ENCODE measurements around the gene NUP93. TPM values are rescaled to one million over a fixed set of nuclear protein-coding genes. Genes with fewer than 3 reads are reported as not detected.

Gene NUP93
- total and polyA plus RNA-seq, 11 donors = 21.8 to 49.0 (median 27.8) TPM

DNA sequence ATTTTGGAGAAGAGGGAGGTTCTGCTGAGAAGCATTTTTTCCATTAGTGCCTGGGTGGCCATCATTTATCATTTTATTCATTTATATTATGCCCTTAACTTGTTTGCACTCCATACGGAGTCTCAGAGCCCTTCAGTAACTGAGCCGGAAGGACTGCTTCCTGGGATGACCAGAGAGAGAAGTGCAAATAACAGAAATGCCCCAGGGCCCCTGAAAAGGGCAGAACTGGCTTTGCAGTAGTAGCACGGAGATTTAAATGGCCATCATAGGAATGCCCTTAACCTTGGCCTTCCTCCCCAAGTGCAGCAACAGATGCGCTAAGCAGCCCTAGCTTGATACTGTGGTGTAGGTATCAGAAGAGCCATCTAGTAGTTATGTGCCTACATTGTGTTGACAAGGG lies 58.5 kb downstream of the NUP93 start:
- no peaks in the 10 kb centered on the region for H3K9me3 ChIP-seq
- intact Hi-C loops (cut with DNase I) = loop anchor here in 1 of 10 donors (10.0 kb wide), 1 partner anchor 184 kb away; the partner anchor contains the start of gene MT2A
- no peaks in the 10 kb centered on the region for H3K36me3 ChIP-seq
- ATAC-seq (no peak), DNase-seq (no peak)
- H3K4me3 ChIP-seq = no peak overlapping the region
- no peak for TF ChIP-seq POLR2A (IDR thresholded peaks at IDR 0.05)
- TF ChIP-seq, protein P1, sequence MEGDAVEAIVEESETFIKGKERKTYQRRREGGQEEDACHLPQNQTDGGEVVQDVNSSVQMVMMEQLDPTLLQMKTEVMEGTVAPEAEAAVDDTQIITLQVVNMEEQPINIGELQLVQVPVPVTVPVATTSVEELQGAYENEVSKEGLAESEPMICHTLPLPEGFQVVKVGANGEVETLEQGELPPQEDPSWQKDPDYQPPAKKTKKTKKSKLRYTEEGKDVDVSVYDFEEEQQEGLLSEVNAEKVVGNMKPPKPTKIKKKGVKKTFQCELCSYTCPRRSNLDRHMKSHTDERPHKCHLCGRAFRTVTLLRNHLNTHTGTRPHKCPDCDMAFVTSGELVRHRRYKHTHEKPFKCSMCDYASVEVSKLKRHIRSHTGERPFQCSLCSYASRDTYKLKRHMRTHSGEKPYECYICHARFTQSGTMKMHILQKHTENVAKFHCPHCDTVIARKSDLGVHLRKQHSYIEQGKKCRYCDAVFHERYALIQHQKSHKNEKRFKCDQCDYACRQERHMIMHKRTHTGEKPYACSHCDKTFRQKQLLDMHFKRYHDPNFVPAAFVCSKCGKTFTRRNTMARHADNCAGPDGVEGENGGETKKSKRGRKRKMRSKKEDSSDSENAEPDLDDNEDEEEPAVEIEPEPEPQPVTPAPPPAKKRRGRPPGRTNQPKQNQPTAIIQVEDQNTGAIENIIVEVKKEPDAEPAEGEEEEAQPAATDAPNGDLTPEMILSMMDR (IDR thresholded peaks at IDR 0.05) = no peak
- H3K4me1 ChIP-seq = peaks cover 0 to 4% (median 0%) of the 10 kb centered on the region in 12 donors
- H3K27me3 ChIP-seq = no peaks in the 10 kb centered on the region
- 88 to 97% (median 93%) methylated on average over 4 of the region's 4 CpGs for WGBS, 4 donors
- no peak overlapping the region for H3K27ac ChIP-seq

DNA sequence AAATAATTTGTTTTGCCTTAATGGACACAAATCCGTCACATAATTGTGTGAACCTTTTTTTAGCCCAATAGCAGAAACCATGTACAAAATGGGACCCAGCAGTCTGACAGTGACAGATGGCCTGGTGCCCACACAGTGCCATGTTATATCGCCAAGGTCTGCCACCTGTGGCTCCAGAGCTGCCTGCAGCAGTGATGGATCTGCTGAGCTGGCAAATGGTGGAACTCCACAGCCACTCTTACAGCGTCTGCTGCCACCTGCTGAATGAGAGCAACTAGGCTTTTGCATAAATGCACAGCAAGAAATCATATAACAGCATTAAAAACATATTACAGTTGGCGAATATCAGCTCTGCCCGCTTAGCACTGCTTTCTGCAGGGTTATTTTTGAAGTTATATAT lies 59.4 kb downstream of the NUP93 start:
- Histone ChIP-seq H3K4me3 (no peak overlapping the region), H3K27ac (no peak overlapping the region), H3K36me3 (no peaks in the 10 kb centered on the region), H3K4me1 (peaks cover 0 to 4% (median 0%) of the 10 kb centered on the region in 12 donors), H3K27me3 (no peaks in the 10 kb centered on the region), H3K9me3 (no peaks in the 10 kb centered on the region)
- intact Hi-C loops (cut with DNase I) = loop anchor here in 1 of 10 donors (10.0 kb wide), 1 partner anchor 185 kb away; the partner anchor contains the start of gene MT2A
- WGBS, 4 donors = 86 to 88% (median 88%) methylated on average over 5 of the region's 5 CpGs
- peak in 4 of 5 donors; percentile 12 to 45 (median 26) for DNase-seq
- peak; percentile 65 to 81 (median 68) for ATAC-seq
- no peak for TF ChIP-seq POLR2A (IDR thresholded peaks at IDR 0.05)
- TF ChIP-seq, protein P1 (IDR thresholded peaks at IDR 0.05) = peak in 11 of 12 donors; percentile 16 to 55 (median 35)

DNA sequence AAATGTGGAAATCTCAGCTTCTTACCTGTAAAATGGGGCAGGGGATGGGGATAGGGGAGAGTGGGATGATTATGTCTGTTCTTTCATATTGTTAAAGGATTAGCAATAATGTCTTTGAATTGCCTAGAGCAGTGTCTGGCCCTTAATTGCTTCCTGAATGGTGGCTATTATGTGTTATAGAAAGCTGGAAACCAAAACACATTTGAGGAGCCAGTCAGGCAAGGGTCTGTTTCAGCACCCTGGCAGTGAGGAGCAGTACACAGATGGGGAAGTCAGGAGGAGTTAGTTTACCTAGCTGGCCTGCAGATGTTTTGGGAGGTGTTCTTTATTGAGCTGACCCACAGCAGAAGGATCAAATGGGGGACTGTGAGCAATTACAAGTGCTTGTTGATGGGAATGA lies 63.0 kb downstream of the NUP93 start:
- H3K4me1 ChIP-seq = no peaks in the 10 kb centered on the region
- intact Hi-C loops (cut with DNase I) = no loop called here
- no peak overlapping the region for H3K4me3 ChIP-seq
- ATAC-seq = no peak
- no peak for TF ChIP-seq POLR2A (IDR thresholded peaks at IDR 0.05)
- TF ChIP-seq, protein P1 (IDR thresholded peaks at IDR 0.05) = no peak
- no peaks in the 10 kb centered on the region for H3K27me3 ChIP-seq
- no peaks in the 10 kb centered on the region for H3K36me3 ChIP-seq
- DNase-seq = no peak
- H3K27ac ChIP-seq = no peak overlapping the region
- H3K9me3 ChIP-seq = no peaks in the 10 kb centered on the region

DNA sequence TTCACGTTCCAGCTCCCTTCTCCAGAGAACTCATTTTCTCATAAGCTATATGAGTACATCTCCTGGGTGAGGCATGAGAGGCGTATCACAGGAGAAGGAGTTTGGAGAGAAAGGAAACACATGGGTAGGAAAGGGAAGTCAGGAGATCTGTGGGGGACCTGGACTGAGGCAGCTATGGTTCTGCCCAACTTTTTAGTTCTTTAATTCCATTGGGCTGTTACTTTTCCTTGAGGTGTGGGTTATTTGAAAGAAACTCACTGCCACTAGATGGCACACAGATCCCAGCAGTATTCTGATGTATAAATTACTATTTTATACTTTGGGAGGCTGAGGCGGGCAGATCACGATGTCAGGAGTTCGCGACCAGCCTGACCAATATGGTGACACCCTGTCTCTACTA lies 63.6 kb downstream of the NUP93 start:
- 77 to 81% (median 78%) methylated on average over 6 of the region's 6 CpGs for WGBS, 4 donors

More for the DNA sequence above, 63.6 kb downstream of the NUP93 start:
- TF ChIP-seq, protein P1 (IDR thresholded peaks at IDR 0.05) = peak in 4 of 12 donors; percentile 14 to 29 (median 20)
- TF ChIP-seq POLR2A (IDR thresholded peaks at IDR 0.05) = no peak
- Histone ChIP-seq H3K9me3 (no peaks in the 10 kb centered on the region), H3K27me3 (no peaks in the 10 kb centered on the region), H3K36me3 (no peaks in the 10 kb centered on the region), H3K4me1 (no peaks in the 10 kb centered on the region), H3K4me3 (no peak overlapping the region), H3K27ac (no peak overlapping the region)
- ATAC-seq (no peak), DNase-seq (no peak)
- intact Hi-C loops (cut with DNase I) = no loop called here
